GM12878 (cell line): ENCODE results near the gene AEBP2. TPM values are rescaled to one million over a fixed set of nuclear protein-coding genes. Genes with fewer than 3 reads are reported as not detected.

Experiments used
- ATF7 ChIP-seq: fragments of 450-650 bp; IDR thresholded peaks from 2 replicates; pipeline ENCODE4 v1.6.1; 2016; ENCODE audit warnings: low read depth, mild to moderate bottlenecking
- CHD4 ChIP-seq: fragments of 200-600 bp; sonication (generic); IDR thresholded peaks from 2 replicates; pipeline ENCODE4 v1.6.1; 2016; ENCODE audit warnings: mild to moderate bottlenecking
- GATAD2B ChIP-seq: fragments of 450-650 bp; conservative IDR thresholded peaks from 2 replicates; pipeline ENCODE4 v1.6.1; 2017; ENCODE audit warnings: low read depth, mild to moderate bottlenecking, moderate library complexity
- HDAC2 ChIP-seq: fragments of 200-600 bp; sonication (generic); IDR thresholded peaks from 2 replicates; pipeline ENCODE4 v1.6.1; 2017
- HDAC6 ChIP-seq: fragments of 200-600 bp; sonication (generic); IDR thresholded peaks from one replicate; pipeline ENCODE4 v1.8.0; 2017; ENCODE audit warnings: antibody characterized with exemption; ENCODE audit not compliant: unreplicated experiment
- IRF4 ChIP-seq: IDR thresholded peaks from 2 replicates; pipeline ENCODE4 v1.6.1; 2011; ENCODE audit warnings: low read depth, low read length
- MTA2 ChIP-seq: fragments of 450-650 bp; IDR thresholded peaks from 2 replicates; pipeline ENCODE4 v1.6.1; 2016; ENCODE audit warnings: low read depth, mild to moderate bottlenecking, moderate library complexity
- MXI1 ChIP-seq: fragments of 150-350 bp; IDR thresholded peaks from 2 replicates; pipeline ENCODE4 v1.6.1; 2011; ENCODE audit warnings: low read depth, mild to moderate bottlenecking, inconsistent platforms, low read length, improper control_type of control experiment
- MYB ChIP-seq: fragments of 150-350 bp; IDR thresholded peaks from 2 replicates; pipeline ENCODE4 v1.6.1; 2014; ENCODE audit warnings: mild to moderate bottlenecking, low read depth, low read length, borderline replicate concordance
- MYC ChIP-seq: IDR thresholded peaks from 2 replicates; pipeline ENCODE4 v1.6.1; 2011; ENCODE audit warnings: mild to moderate bottlenecking, low read length, moderate library complexity, inconsistent platforms; ENCODE audit not compliant: insufficient read depth, insufficient replicate concordance, insufficient read length, severe bottlenecking
- NR2C2 ChIP-seq: IDR thresholded peaks from 2 replicates; pipeline ENCODE4 v1.6.1; 2011; ENCODE audit warnings: borderline replicate concordance, low read depth; ENCODE audit not compliant: control insufficient read depth, insufficient read length
- PML ChIP-seq: IDR thresholded peaks from 2 replicates; pipeline ENCODE4 v1.6.1; 2012; ENCODE audit warnings: low read length, inconsistent platforms
- RAD51 ChIP-seq: fragments of 450-650 bp; IDR thresholded peaks from 2 replicates; pipeline ENCODE4 v1.6.1; 2016; ENCODE audit warnings: moderate library complexity, mild to moderate bottlenecking, inconsistent platforms
- REST ChIP-seq: IDR thresholded peaks from 2 replicates; pipeline ENCODE4 v1.6.1; 2012; ENCODE audit warnings: mild to moderate bottlenecking, low read depth, low read length
- SMAD1 ChIP-seq: fragments of 450-650 bp; IDR thresholded peaks from 2 replicates; pipeline ENCODE4 v1.6.1; 2018; ENCODE audit warnings: mild to moderate bottlenecking, low read depth; ENCODE audit not compliant: partially characterized antibody
- TARDBP ChIP-seq: IDR thresholded peaks from 2 replicates; pipeline ENCODE4 v1.6.1; 2016; ENCODE audit warnings: borderline replicate concordance
- ZNF384 ChIP-seq: IDR thresholded peaks from 2 replicates; pipeline ENCODE4 v1.6.1; 2012; ENCODE audit warnings: low read depth, mild to moderate bottlenecking, low read length, improper control_type of control experiment, borderline replicate concordance
- polyA plus RNA-seq, 11 experiments: library from polyadenylated mRNA; depleted of rRNA in 4 of 11; unstranded in 6 of 11; stranded (reverse) in 5 of 11; fragments of >200 nt; fragmentation: Nextera tagmentation in 4 of 11; fragmentation: Illumina TruSeq in 1 of 11; extraction: Ambion mirVana in 4 of 11; extraction: Trizol in 1 of 11; gene quantifications; 1 replicate in 1 of 11; 2 replicates in 10 of 11; pipeline versions ENCODE4 v1.2.1 to v1.2.3, GENCODE V29; 2011 to 2016; ENCODE audit warnings: inconsistent platforms in 2 of 11, missing spikeins in 2 of 11, low read depth in 1 of 11
- total RNA-seq, 4 experiments: library from RNA; depleted of rRNA in 3 of 4; stranded (reverse); fragments of >200 nt in 3 of 4; fragmentation: Illumina TruSeq in 1 of 4; extraction: Trizol in 1 of 4; gene quantifications; 2 replicates each; pipeline versions ENCODE4 v1.2.1 to v1.2.3, GENCODE V29; 2013 to 2021
- TF ChIP-seq, protein P1 (sequence below): fragments of 150-350 bp; IDR thresholded peaks from 2 replicates; pipeline ENCODE4 v1.6.1; 2014; ENCODE audit warnings: mild to moderate bottlenecking, low read depth, low read length
- TF ChIP-seq, protein P2 (sequence below): IDR thresholded peaks from 2 replicates; pipeline ENCODE4 v1.6.1; 2012; ENCODE audit warnings: low read depth, low read length, improper control_type of control experiment
- TF ChIP-seq, protein P3 (sequence below): IDR thresholded peaks from 2 replicates; pipeline ENCODE4 v1.6.1; 2012; ENCODE audit warnings: low read depth, low read length, improper control_type of control experiment
- TF ChIP-seq, protein P4 (sequence below): fragments of 450-650 bp; IDR thresholded peaks from 2 replicates; pipeline ENCODE4 v1.6.1; 2016; ENCODE audit warnings: mild to moderate bottlenecking, moderate library complexity, borderline replicate concordance

The AEBP2 gene
- total and polyA plus RNA-seq, 10 of the 15 experiments (the other 5 are each of a cell fraction or from before 2014, with no cell fraction given) = 17.6 to 126 (median 44.8) TPM

DNA sequence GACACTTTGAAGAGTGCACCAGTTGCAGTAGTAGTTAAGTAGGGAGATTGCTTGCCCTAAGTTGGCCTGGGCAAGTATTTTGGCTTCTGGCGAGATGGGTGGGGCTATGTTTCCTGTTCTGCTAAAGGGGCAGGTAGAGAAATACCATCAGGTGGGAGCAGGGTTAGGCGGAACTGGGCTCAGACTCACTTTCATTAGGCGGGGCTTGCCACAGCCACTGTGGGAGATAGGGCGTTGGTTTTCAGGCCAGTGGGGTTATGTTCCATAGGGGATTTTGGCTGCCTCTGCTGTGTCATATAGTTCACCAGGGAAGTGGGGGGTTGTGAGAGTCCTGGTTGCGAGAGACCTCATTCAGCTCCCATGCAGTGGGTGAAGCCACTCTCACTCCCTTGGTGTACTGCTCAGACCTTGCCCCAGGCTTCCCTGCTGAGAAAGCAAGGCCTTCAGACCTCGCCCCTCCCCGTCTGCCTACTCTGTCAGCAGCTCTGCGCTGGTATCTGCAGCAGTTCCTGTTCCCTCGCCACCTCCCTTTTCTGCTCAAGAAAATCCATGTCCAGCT, 43.3 kb downstream of the AEBP2 start (continued):
- TF ChIP-seq HDAC6 (no peak), ATF7 (no peak; the same call in 1 of the 2 replicates), ZNF384 (no peak), NR2C2 (no peak), TARDBP (no peak), IRF4 (peak; percentile 75; the same call in 1 of the 2 replicates), HDAC2 (no peak), RAD51 (no peak), MYC (no peak), SMAD1 (no peak), MXI1 (no peak), CHD4 (no peak), GATAD2B (0 out of 2 replicates have a peak, but pooled peaks have one; percentile 50), MYB (no peak), REST (no peak), PML (no peak), MTA2 (no peak)
- TF ChIP-seq, protein P1, sequence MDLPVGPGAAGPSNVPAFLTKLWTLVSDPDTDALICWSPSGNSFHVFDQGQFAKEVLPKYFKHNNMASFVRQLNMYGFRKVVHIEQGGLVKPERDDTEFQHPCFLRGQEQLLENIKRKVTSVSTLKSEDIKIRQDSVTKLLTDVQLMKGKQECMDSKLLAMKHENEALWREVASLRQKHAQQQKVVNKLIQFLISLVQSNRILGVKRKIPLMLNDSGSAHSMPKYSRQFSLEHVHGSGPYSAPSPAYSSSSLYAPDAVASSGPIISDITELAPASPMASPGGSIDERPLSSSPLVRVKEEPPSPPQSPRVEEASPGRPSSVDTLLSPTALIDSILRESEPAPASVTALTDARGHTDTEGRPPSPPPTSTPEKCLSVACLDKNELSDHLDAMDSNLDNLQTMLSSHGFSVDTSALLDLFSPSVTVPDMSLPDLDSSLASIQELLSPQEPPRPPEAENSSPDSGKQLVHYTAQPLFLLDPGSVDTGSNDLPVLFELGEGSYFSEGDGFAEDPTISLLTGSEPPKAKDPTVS = no peak
- TF ChIP-seq, protein P2, sequence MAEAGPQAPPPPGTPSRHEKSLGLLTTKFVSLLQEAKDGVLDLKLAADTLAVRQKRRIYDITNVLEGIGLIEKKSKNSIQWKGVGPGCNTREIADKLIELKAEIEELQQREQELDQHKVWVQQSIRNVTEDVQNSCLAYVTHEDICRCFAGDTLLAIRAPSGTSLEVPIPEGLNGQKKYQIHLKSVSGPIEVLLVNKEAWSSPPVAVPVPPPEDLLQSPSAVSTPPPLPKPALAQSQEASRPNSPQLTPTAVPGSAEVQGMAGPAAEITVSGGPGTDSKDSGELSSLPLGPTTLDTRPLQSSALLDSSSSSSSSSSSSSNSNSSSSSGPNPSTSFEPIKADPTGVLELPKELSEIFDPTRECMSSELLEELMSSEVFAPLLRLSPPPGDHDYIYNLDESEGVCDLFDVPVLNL = no peak
- TF ChIP-seq, protein P3, sequence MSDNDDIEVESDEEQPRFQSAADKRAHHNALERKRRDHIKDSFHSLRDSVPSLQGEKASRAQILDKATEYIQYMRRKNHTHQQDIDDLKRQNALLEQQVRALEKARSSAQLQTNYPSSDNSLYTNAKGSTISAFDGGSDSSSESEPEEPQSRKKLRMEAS = no peak
- TF ChIP-seq, protein P4, sequence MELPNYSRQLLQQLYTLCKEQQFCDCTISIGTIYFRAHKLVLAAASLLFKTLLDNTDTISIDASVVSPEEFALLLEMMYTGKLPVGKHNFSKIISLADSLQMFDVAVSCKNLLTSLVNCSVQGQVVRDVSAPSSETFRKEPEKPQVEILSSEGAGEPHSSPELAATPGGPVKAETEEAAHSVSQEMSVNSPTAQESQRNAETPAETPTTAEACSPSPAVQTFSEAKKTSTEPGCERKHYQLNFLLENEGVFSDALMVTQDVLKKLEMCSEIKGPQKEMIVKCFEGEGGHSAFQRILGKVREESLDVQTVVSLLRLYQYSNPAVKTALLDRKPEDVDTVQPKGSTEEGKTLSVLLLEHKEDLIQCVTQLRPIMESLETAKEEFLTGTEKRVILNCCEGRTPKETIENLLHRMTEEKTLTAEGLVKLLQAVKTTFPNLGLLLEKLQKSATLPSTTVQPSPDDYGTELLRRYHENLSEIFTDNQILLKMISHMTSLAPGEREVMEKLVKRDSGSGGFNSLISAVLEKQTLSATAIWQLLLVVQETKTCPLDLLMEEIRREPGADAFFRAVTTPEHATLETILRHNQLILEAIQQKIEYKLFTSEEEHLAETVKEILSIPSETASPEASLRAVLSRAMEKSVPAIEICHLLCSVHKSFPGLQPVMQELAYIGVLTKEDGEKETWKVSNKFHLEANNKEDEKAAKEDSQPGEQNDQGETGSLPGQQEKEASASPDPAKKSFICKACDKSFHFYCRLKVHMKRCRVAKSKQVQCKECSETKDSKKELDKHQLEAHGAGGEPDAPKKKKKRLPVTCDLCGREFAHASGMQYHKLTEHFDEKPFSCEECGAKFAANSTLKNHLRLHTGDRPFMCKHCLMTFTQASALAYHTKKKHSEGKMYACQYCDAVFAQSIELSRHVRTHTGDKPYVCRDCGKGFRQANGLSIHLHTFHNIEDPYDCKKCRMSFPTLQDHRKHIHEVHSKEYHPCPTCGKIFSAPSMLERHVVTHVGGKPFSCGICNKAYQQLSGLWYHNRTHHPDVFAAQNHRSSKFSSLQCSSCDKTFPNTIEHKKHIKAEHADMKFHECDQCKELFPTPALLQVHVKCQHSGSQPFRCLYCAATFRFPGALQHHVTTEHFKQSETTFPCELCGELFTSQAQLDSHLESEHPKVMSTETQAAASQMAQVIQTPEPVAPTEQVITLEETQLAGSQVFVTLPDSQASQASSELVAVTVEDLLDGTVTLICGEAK = no peak
